ENCODE measurements around the gene KRT35.
A peak's percentile ranks its signal among the peaks of the same experiment; 100 is the strongest.

Gene KRT35

GRCh38 chr17:41500131-41500911 is 19.4 kb upstream of the KRT35 start:
- H3K4me1 Mint-ChIP-seq, result peaks cover 14% of the 10 kb centered on the region

GRCh38 chr17:41499714-41500113 is 18.8 kb upstream of the KRT35 start:
- Mint-ChIP-seq H3K27ac (no peak overlapping the region), H3K36me3 (no peaks in the 10 kb centered on the region), H3K4me3 (no peak overlapping the region), H3K4me1 (peaks cover 14% of the 10 kb centered on the region), H3K9me3 (no peaks in the 10 kb centered on the region), H3K27me3 (peaks cover 22% of the 10 kb centered on the region)
- ATAC-seq, result no peak

More at GRCh38 chr17:41500131-41500911, 19.4 kb upstream of the KRT35 start:
- no peak for ATAC-seq
- Mint-ChIP-seq H3K27ac (no peak overlapping the region), H3K27me3 (peaks cover 22% of the 10 kb centered on the region), H3K9me3 (no peaks in the 10 kb centered on the region), H3K4me3 (no peak overlapping the region), H3K36me3 (no peaks in the 10 kb centered on the region)

GRCh38 chr17:41498276-41498675 is 17.3 kb upstream of the KRT35 start:
- peaks cover 14% of the 10 kb centered on the region for H3K4me1 Mint-ChIP-seq
- H3K36me3 Mint-ChIP-seq, result no peaks in the 10 kb centered on the region
- peaks cover 29% of the 10 kb centered on the region for H3K27me3 Mint-ChIP-seq
- H3K9me3 Mint-ChIP-seq, result no peaks in the 10 kb centered on the region
- H3K4me3 Mint-ChIP-seq, result no peak overlapping the region
- H3K27ac Mint-ChIP-seq, result no peak overlapping the region
- ATAC-seq, result no peak

GRCh38 chr17:41496803-41497484 is 16.0 kb upstream of the KRT35 start:
- Mint-ChIP-seq H3K27ac (no peak overlapping the region), H3K4me3 (no peak overlapping the region), H3K27me3 (peaks cover 31% of the 10 kb centered on the region), H3K36me3 (no peaks in the 10 kb centered on the region), H3K4me1 (peaks cover 14% of the 10 kb centered on the region), H3K9me3 (no peaks in the 10 kb centered on the region)
- ATAC-seq, result peak; percentile 84

- Mint-ChIP-seq H3K9me3 (no peaks in the 10 kb centered on the region), H3K27me3 (peaks cover 15% of the 10 kb centered on the region), H3K36me3 (no peaks in the 10 kb centered on the region), H3K4me1 (peaks cover 25% of the 10 kb centered on the region), H3K27ac (no peak overlapping the region), H3K4me3 (no peak overlapping the region)
- ATAC-seq, result no peak
Measured at GRCh38 chr17:41494524-41494923, 13.6 kb upstream of the KRT35 start.

GRCh38 chr17:41492771-41493170 is 11.8 kb upstream of the KRT35 start:
- Mint-ChIP-seq H3K9me3 (no peaks in the 10 kb centered on the region), H3K27ac (no peak overlapping the region), H3K36me3 (no peaks in the 10 kb centered on the region), H3K27me3 (peaks cover 8% of the 10 kb centered on the region), H3K4me3 (no peak overlapping the region), H3K4me1 (peaks cover 19% of the 10 kb centered on the region)
- no peak for ATAC-seq

GRCh38 chr17:41492351-41492750 is 11.4 kb upstream of the KRT35 start:
- peaks cover 19% of the 10 kb centered on the region for H3K4me1 Mint-ChIP-seq
- no peak overlapping the region for H3K27ac Mint-ChIP-seq
- no peaks in the 10 kb centered on the region for H3K36me3 Mint-ChIP-seq

GRCh38 chr17:41491476-41491875 is 10.5 kb upstream of the KRT35 start:
- no peaks in the 10 kb centered on the region for H3K9me3 Mint-ChIP-seq
- H3K36me3 Mint-ChIP-seq, result no peaks in the 10 kb centered on the region
- H3K4me3 Mint-ChIP-seq, result no peak overlapping the region
- peaks cover 11% of the 10 kb centered on the region for H3K4me1 Mint-ChIP-seq
- ATAC-seq, result no peak
- H3K27me3 Mint-ChIP-seq, result peaks cover 11% of the 10 kb centered on the region
- no peak overlapping the region for H3K27ac Mint-ChIP-seq

More at GRCh38 chr17:41492351-41492750, 11.4 kb upstream of the KRT35 start:
- no peak for ATAC-seq
- Mint-ChIP-seq H3K27me3 (peaks cover 8% of the 10 kb centered on the region), H3K4me3 (no peak overlapping the region), H3K9me3 (no peaks in the 10 kb centered on the region)

- H3K27me3 Mint-ChIP-seq, result peaks cover 22% of the 10 kb centered on the region
- ATAC-seq, result no peak
- H3K4me3 Mint-ChIP-seq, result no peak overlapping the region
- peaks cover 11% of the 10 kb centered on the region for H3K4me1 Mint-ChIP-seq
- no peak overlapping the region for H3K27ac Mint-ChIP-seq
- no peaks in the 10 kb centered on the region for H3K9me3 Mint-ChIP-seq
- H3K36me3 Mint-ChIP-seq, result no peaks in the 10 kb centered on the region
Measured at GRCh38 chr17:41490000-41490990, 9.3 kb upstream of the KRT35 start.

- H3K27ac Mint-ChIP-seq, result no peak within 1 kb of the TSS
- peaks cover 30% of the 10 kb centered on the region for H3K27me3 Mint-ChIP-seq
- H3K4me3 Mint-ChIP-seq, result no peak within 1 kb of the TSS
- ATAC-seq, result no peak
- no peaks in the 10 kb centered on the region for H3K36me3 Mint-ChIP-seq
- peaks cover 11% of the 10 kb centered on the region for H3K4me1 Mint-ChIP-seq
- no peaks in the 10 kb centered on the region for H3K9me3 Mint-ChIP-seq
Measured at GRCh38 chr17:41489531-41489930, 8.6 kb upstream of the KRT35 start, which contains the start of gene KRT36. Gene KRT36 (minus strand): TSS chr17:41489910. CDS start chr17:41489864, 46 bp downstream.

GRCh38 chr17:41486809-41487530 is 6.0 kb upstream of the KRT35 start:
- no peak for ATAC-seq

GRCh38 chr17:41486316-41486715 is 5.4 kb upstream of the KRT35 start:
- no peak overlapping the region for H3K4me3 Mint-ChIP-seq
- H3K36me3 Mint-ChIP-seq, result no peaks in the 10 kb centered on the region
- H3K9me3 Mint-ChIP-seq, result no peaks in the 10 kb centered on the region
- peaks cover 11% of the 10 kb centered on the region for H3K4me1 Mint-ChIP-seq
- peaks cover 21% of the 10 kb centered on the region for H3K27me3 Mint-ChIP-seq
- no peak for ATAC-seq
- no peak overlapping the region for H3K27ac Mint-ChIP-seq

More at GRCh38 chr17:41486809-41487530, 6.0 kb upstream of the KRT35 start:
- Mint-ChIP-seq H3K27me3 (peaks cover 21% of the 10 kb centered on the region), H3K36me3 (no peaks in the 10 kb centered on the region), H3K9me3 (no peaks in the 10 kb centered on the region), H3K27ac (no peak overlapping the region), H3K4me1 (peaks cover 11% of the 10 kb centered on the region), H3K4me3 (no peak overlapping the region)

GRCh38 chr17:41484920-41485904 is 4.3 kb upstream of the KRT35 start:
- Mint-ChIP-seq H3K9me3 (no peaks in the 10 kb centered on the region), H3K4me3 (no peak overlapping the region), H3K27ac (no peak overlapping the region), H3K4me1 (peaks cover 4% of the 10 kb centered on the region), H3K27me3 (peaks cover 21% of the 10 kb centered on the region), H3K36me3 (no peaks in the 10 kb centered on the region)
- ATAC-seq, result no peak

Measured in stimulated activated memory B cell treated with anti-CD40 and anti-IgM and Interleukin-4, amounts not matched to agents 10 μg/mL and 1 μg/mL and 100 μg/mL, for 72 hours (primary cell).